Measurements from ENCODE around the gene SPATA13.

SPATA13 gene

DNA sequence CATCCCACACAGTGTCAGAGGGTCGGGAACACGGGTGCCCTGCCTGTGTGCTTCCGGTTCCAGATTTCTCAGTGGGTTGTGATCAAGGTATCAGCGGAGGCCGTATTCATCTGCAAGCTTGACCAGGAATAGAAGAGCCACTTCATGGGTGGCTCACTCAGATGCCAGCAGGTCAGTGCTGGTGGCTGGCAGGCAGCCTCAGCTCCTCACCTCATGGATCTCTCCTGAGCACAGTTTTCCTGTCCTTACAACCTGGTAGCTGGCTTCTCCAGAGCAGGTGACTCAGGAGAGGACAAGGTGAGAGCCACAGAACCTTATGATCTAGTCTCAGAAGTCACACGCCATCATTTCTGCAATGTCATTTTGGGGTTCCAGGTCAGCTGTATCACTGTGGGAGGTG, 44.8 kb upstream of the SPATA13 start (continued):
- no peak for TF ChIP-seq TSHZ2 (CRISPR knock-in tag; IDR thresholded peaks at IDR 0.05)
- TF ChIP-seq ZFP30 (CRISPR knock-in tag; IDR thresholded peaks at IDR 0.05) = no peak
- TF ChIP-seq PPARA (CRISPR knock-in tag; IDR thresholded peaks at IDR 0.05; ENCODE audit: borderline replicate concordance) = no peak
- TF ChIP-seq CSDC2 (CRISPR knock-in tag; IDR thresholded peaks at IDR 0.05) = no peak
- no peak for TF ChIP-seq ZC3H10 (CRISPR knock-in tag; IDR thresholded peaks at IDR 0.05)

GRCh38 chr13:24116131-24116530, 44.4 kb upstream of the SPATA13 start:
- TF ChIP-seq OSR1 (CRISPR knock-in tag; IDR thresholded peaks at IDR 0.05) (no peak), ZNF70 (CRISPR knock-in tag; IDR thresholded peaks at IDR 0.05) (no peak), ZNF8 (CRISPR knock-in tag; IDR thresholded peaks at IDR 0.05) (no peak), SNAI2 (CRISPR knock-in tag; IDR thresholded peaks at IDR 0.05) (no peak), GLIS3 (CRISPR knock-in tag; IDR thresholded peaks at IDR 0.05) (no peak), ZC3H10 (CRISPR knock-in tag; IDR thresholded peaks at IDR 0.05) (no peak), BACH2 (CRISPR knock-in tag; IDR thresholded peaks at IDR 0.05; ENCODE audit: borderline replicate concordance) (no peak), ZFP3 (CRISPR knock-in tag; IDR thresholded peaks at IDR 0.05) (no peak), PATZ1 (CRISPR knock-in tag; IDR thresholded peaks at IDR 0.05; ENCODE audit: borderline replicate concordance) (no peak), ARNTL (CRISPR knock-in tag; IDR thresholded peaks at IDR 0.05; ENCODE audit: borderline replicate concordance, low read depth) (no peak), ZFP30 (CRISPR knock-in tag; IDR thresholded peaks at IDR 0.05) (no peak), TCF4 (CRISPR knock-in tag; IDR thresholded peaks at IDR 0.05; ENCODE audit: borderline replicate concordance) (no peak), ZNF565 (CRISPR knock-in tag; conservative IDR thresholded peaks at IDR 0.05; ENCODE audit: low read depth) (no peak), PPARA (CRISPR knock-in tag; IDR thresholded peaks at IDR 0.05; ENCODE audit: borderline replicate concordance) (no peak), TOX (CRISPR knock-in tag; IDR thresholded peaks at IDR 0.05; ENCODE audit: borderline replicate concordance) (no peak), ISL1 (CRISPR knock-in tag; IDR thresholded peaks at IDR 0.05) (no peak), TSHZ2 (CRISPR knock-in tag; IDR thresholded peaks at IDR 0.05) (no peak)
- ATAC-seq = no peak

GRCh38 chr13:24118576-24118975, 41.9 kb upstream of the SPATA13 start:
- ATAC-seq = no peak
- no peak for TF ChIP-seq ISL1 (CRISPR knock-in tag; IDR thresholded peaks at IDR 0.05)
- TF ChIP-seq, protein P1, sequence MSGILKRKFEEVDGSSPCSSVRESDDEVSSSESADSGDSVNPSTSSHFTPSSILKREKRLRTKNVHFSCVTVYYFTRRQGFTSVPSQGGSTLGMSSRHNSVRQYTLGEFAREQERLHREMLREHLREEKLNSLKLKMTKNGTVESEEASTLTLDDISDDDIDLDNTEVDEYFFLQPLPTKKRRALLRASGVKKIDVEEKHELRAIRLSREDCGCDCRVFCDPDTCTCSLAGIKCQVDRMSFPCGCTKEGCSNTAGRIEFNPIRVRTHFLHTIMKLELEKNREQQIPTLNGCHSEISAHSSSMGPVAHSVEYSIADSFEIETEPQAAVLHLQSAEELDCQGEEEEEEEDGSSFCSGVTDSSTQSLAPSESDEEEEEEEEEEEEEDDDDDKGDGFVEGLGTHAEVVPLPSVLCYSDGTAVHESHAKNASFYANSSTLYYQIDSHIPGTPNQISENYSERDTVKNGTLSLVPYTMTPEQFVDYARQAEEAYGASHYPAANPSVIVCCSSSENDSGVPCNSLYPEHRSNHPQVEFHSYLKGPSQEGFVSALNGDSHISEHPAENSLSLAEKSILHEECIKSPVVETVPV (CRISPR knock-in tag; IDR thresholded peaks at IDR 0.05) = no peak
- no peak for TF ChIP-seq PATZ1 (CRISPR knock-in tag; IDR thresholded peaks at IDR 0.05; ENCODE audit: borderline replicate concordance)
- TF ChIP-seq ZFP30 (CRISPR knock-in tag; IDR thresholded peaks at IDR 0.05) = no peak
- no peak for TF ChIP-seq TSHZ2 (CRISPR knock-in tag; IDR thresholded peaks at IDR 0.05)
- TF ChIP-seq, protein P2, sequence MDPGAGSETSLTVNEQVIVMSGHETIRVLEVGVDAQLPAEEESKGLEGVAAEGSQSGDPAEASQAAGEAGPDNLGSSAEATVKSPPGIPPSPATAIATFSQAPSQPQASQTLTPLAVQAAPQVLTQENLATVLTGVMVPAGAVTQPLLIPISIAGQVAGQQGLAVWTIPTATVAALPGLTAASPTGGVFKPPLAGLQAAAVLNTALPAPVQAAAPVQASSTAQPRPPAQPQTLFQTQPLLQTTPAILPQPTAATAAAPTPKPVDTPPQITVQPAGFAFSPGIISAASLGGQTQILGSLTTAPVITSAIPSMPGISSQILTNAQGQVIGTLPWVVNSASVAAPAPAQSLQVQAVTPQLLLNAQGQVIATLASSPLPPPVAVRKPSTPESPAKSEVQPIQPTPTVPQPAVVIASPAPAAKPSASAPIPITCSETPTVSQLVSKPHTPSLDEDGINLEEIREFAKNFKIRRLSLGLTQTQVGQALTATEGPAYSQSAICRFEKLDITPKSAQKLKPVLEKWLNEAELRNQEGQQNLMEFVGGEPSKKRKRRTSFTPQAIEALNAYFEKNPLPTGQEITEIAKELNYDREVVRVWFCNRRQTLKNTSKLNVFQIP (CRISPR knock-in tag; IDR thresholded peaks at IDR 0.05; ENCODE audit: borderline replicate concordance, low read depth) = no peak
- TF ChIP-seq ZNF70 (CRISPR knock-in tag; IDR thresholded peaks at IDR 0.05) = no peak
- TF ChIP-seq SNAI2 (CRISPR knock-in tag; IDR thresholded peaks at IDR 0.05) = no peak

Measured in SK-N-SH treated with all-trans-retinoic acid at 6 μM for 48 hours (cell line).